Lower lobe of right lung (tissue), 2 donors: ENCODE measurements around the gene CPEB1. TPM values are rescaled to one million over a fixed set of nuclear protein-coding genes. Genes with fewer than 3 reads are reported as not detected.

Experiments used
- ATAC-seq, 2 donors: fragments of 200-7000 bp; cut with Tn5 transposase; one replicate each; pipeline ENCODE4 v1.9.1; 2020 to 2022; ENCODE audit warnings: mild to moderate bottlenecking in 2 of 2, moderate library complexity in 2 of 2
- DNase-seq: peaks from one replicate; pipeline ENCODE4 v3.0.0-alpha.2; 2020
- H3K27ac ChIP-seq: fragments of 200-600 bp; one replicate; pipeline ENCODE4 v1.8.0; 2022
- H3K27me3 ChIP-seq: fragments of 200-600 bp; one replicate; pipeline ENCODE4 v1.8.0; 2022; ENCODE audit warnings: low read depth
- H3K36me3 ChIP-seq: fragments of 200-600 bp; one replicate; pipeline ENCODE4 v1.8.0; 2022; ENCODE audit warnings: mild to moderate bottlenecking
- H3K4me1 ChIP-seq: fragments of 200-600 bp; one replicate; pipeline ENCODE4 v1.8.0; 2022
- H3K4me3 ChIP-seq: fragments of 200-600 bp; one replicate; pipeline ENCODE4 v1.8.0; 2022; ENCODE audit warnings: mild to moderate bottlenecking
- H3K9me3 ChIP-seq: fragments of 200-600 bp; one replicate; pipeline ENCODE4 v1.8.0; 2022
- CTCF ChIP-seq: fragments of 200-600 bp; IDR thresholded peaks from one replicate; pipeline ENCODE4 v1.8.0; 2022; ENCODE audit warnings: antibody characterized with exemption, mild to moderate bottlenecking
- intact Hi-C: fragments of 100-400 bp; cut with DNase I; formaldehyde crosslinking; loops from one replicate; pipeline ENCODE4 v1.11.0; 2022
- total RNA-seq: library from RNA; stranded (reverse); fragmentation: NEBNext Ultra II Directional; extraction: Animal tissue kit (Norgen Biotek cat#: 25700); gene quantifications from one replicate; pipeline ENCODE4 v1.2.1, GENCODE V29; 2021
- donor health status: DM: no; HTN: yes; CAD: no; lungs with severe emphysema.

Gene CPEB1
- total RNA-seq, 1 donor from 2014 or later: 2.7 TPM

DNA sequence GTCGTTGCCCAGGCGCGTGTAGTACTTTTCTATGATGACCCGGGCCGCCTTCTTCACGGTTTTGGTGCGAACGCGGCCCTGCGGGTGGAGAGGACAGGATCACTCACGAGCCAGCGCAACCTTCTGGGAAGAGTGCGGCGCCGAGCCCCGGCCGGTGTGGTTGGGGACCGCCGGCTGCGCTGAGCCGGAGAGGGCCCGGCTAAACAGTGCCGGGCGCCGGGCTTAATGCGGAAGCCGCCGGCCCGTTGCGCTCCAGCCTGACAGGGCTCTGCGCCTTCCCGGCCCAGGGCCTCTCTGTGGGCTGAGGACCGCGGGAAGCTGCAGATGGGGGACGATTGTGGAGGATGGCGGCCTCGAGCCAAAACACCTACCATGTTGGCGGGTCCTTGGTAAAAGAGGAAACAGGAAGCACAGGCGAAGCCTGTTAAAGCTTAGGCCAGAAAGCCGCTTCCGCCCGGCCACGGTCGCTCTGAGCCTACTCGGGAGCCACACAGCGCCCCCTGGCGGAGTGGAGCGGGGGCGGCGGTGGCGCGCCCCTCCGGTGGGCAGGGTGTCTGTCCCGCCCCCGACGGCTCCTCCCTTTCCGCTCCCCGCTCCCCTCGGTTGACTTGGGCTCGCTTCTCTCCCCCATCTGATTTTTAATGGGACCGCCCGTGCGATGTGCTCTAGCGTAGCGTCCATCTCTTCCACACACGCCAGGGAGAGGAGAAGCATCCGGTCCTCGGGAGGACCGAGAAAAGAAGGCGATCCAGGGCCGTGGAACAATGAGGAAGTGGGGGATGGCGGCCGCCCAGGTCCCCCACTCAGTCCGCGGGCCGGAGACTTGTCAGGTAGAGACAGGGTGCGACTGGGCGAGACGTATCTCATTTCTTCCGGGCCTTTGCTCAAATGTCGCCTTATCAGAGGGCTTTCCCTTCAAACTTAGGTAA is 106.8 kb downstream of the CPEB1 start, which contains the start of gene RPS17:
RPS17 (minus strand) TSS at position 403 of the 929 bp plus-strand sequence; CDS start at position 374, 29 bp downstream.
- H3K4me1 ChIP-seq: peaks cover 26% of the 10 kb centered on the region
- DNase-seq (peak; percentile 98), ATAC-seq (peak; percentile 98 to 99)
- intact Hi-C loops: no loop called here
- peak; percentile 99 for TF ChIP-seq CTCF
- H3K9me3 ChIP-seq: no peaks in the 10 kb centered on the region
- no peaks in the 10 kb centered on the region for H3K27me3 ChIP-seq
- H3K4me3 ChIP-seq: peak within 1 kb of the TSS; percentile 97
- peaks cover 37% of the 10 kb centered on the region for H3K36me3 ChIP-seq
- H3K27ac ChIP-seq: peak within 1 kb of the TSS; percentile 86

DNA sequence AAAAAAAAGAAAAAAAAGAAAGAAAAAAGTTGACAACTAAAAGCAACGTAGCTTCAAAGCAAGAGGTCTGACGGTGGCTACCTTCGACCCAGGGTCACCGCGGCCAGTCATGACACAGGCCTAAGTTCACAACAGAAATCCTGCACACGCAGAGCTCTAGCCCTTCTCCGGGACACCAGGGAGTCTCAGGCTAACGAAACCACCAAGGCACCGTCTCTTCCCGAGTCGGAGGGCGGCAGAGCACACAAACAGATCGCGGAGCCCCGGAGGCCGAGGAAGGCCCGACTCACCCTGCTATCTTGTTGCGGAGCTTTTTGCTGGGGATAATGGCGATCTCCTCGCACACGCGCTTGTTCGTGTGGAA is 107.5 kb downstream of the CPEB1 start:
- no peaks in the 10 kb centered on the region for H3K9me3 ChIP-seq
- intact Hi-C loops: no loop called here
- ATAC-seq (peak; percentile 2 to 30), DNase-seq (no peak)
- peaks cover 43% of the 10 kb centered on the region for H3K36me3 ChIP-seq
- H3K4me3 ChIP-seq: peak overlapping the region; percentile 97
- H3K27me3 ChIP-seq: no peaks in the 10 kb centered on the region
- no peak for TF ChIP-seq CTCF
- H3K4me1 ChIP-seq: peaks cover 26% of the 10 kb centered on the region
- peak overlapping the region; percentile 86 for H3K27ac ChIP-seq

DNA sequence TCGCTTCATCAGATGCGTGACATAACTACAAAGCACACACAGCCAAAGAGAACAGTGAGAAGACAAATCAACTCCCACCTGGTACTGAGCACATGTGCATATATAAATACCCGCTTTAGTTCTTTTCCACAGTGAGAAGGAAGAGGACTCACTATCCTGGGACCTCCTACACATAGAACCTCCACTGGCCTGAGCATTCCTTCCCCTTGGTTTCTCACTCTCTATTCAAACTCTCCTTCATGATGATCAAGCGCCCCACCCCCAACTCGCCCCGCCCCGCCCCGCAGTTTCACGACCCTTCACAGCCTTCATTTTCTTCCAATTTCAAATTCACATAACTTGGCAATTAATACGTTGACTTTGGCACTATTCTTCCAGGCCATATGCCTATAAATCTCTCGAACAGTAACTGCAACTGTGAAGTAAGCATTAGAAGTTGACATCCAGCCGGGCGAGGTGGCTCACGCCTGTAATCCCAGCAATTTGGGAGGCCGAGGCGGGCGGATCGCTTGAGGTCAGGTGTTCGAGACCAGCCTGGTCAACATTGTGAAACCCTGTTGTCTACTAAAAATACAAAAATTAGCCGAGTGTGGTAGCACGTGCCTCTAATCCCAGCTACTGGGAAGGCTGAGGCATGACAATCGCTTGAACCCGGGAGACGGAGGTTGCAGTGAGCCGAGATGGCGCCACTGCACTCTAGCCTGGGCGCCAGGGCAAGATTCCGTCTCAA is 108.0 kb downstream of the CPEB1 start:
- Histone ChIP-seq H3K4me3 (peak overlapping the region; percentile 97), H3K27ac (peak overlapping the region; percentile 86), H3K27me3 (no peaks in the 10 kb centered on the region), H3K4me1 (peaks cover 26% of the 10 kb centered on the region), H3K9me3 (no peaks in the 10 kb centered on the region), H3K36me3 (peaks cover 46% of the 10 kb centered on the region)
- no peak for TF ChIP-seq CTCF
- no peak for ATAC-seq
- DNase-seq: no peak
- intact Hi-C loops: no loop called here

GRCh38 chr15:82537351-82537908 is 109.7 kb downstream of the CPEB1 start:
- intact Hi-C loops: no loop called here
- peaks cover 26% of the 10 kb centered on the region for H3K4me1 ChIP-seq
- no peaks in the 10 kb centered on the region for H3K9me3 ChIP-seq
- DNase-seq: no peak
- no peak overlapping the region for H3K27ac ChIP-seq
- H3K4me3 ChIP-seq: no peak overlapping the region
- no peak for TF ChIP-seq CTCF
- H3K27me3 ChIP-seq: no peaks in the 10 kb centered on the region
- no peak for ATAC-seq
- peaks cover 61% of the 10 kb centered on the region for H3K36me3 ChIP-seq
